ENCODE data around the gene USP14. TPM values are rescaled to one million over a fixed set of nuclear protein-coding genes. Genes with fewer than 3 reads are reported as not detected.
"Not testable (repeated sequence)": the region's sequence is repeated elsewhere in the genome, so short reads cannot be mapped to it uniquely, and the experiment has no call there.

The USP14 gene
- total RNA-seq, 1 donor from 2014 or later = 47.8 TPM

GRCh38 chr18:135045-135444, 23.3 kb upstream of the USP14 start:
- Histone ChIP-seq H3K4me3 (no peak overlapping the region), H3K27ac (no peak overlapping the region), H3K27me3 (no peaks in the 10 kb centered on the region), H3K36me3 (no peaks in the 10 kb centered on the region), H3K9me3 (no peaks in the 10 kb centered on the region), H3K4me1 (no peaks in the 10 kb centered on the region)
- ATAC-seq (no peak), DNase-seq (no peak)
- intact Hi-C loops (cut with DNase I) = no loop called here
- TF ChIP-seq, protein P1, sequence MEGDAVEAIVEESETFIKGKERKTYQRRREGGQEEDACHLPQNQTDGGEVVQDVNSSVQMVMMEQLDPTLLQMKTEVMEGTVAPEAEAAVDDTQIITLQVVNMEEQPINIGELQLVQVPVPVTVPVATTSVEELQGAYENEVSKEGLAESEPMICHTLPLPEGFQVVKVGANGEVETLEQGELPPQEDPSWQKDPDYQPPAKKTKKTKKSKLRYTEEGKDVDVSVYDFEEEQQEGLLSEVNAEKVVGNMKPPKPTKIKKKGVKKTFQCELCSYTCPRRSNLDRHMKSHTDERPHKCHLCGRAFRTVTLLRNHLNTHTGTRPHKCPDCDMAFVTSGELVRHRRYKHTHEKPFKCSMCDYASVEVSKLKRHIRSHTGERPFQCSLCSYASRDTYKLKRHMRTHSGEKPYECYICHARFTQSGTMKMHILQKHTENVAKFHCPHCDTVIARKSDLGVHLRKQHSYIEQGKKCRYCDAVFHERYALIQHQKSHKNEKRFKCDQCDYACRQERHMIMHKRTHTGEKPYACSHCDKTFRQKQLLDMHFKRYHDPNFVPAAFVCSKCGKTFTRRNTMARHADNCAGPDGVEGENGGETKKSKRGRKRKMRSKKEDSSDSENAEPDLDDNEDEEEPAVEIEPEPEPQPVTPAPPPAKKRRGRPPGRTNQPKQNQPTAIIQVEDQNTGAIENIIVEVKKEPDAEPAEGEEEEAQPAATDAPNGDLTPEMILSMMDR (IDR thresholded peaks at IDR 0.05) = no peak

GRCh38 chr18:136433-136832, 21.9 kb upstream of the USP14 start:
- TF ChIP-seq, protein P1 (IDR thresholded peaks at IDR 0.05) = no peak
- intact Hi-C loops (cut with DNase I) = no loop called here
- Histone ChIP-seq H3K27ac (no peak overlapping the region), H3K27me3 (no peaks in the 10 kb centered on the region), H3K4me1 (no peaks in the 10 kb centered on the region), H3K4me3 (no peak overlapping the region), H3K9me3 (no peaks in the 10 kb centered on the region), H3K36me3 (no peaks in the 10 kb centered on the region)
- ATAC-seq (no peak), DNase-seq (no peak)

- no peaks in the 10 kb centered on the region for H3K9me3 ChIP-seq
- intact Hi-C loops (cut with DNase I) = no loop called here
- H3K27me3 ChIP-seq = no peaks in the 10 kb centered on the region
- no peaks in the 10 kb centered on the region for H3K36me3 ChIP-seq
- no peak overlapping the region for H3K4me3 ChIP-seq
- TF ChIP-seq, protein P1 (IDR thresholded peaks at IDR 0.05) = no peak
- DNase-seq = no peak
- no peak overlapping the region for H3K27ac ChIP-seq
- no peaks in the 10 kb centered on the region for H3K4me1 ChIP-seq
- ATAC-seq = no peak
Measured at GRCh38 chr18:137327-137726, 21.0 kb upstream of the USP14 start.

GRCh38 chr18:140670-141266, 17.6 kb upstream of the USP14 start:
- DNase-seq (no peak), ATAC-seq (no peak)
- Histone ChIP-seq H3K4me1 (no peaks in the 10 kb centered on the region), H3K9me3 (no peaks in the 10 kb centered on the region), H3K27ac (no peak overlapping the region), H3K27me3 (no peaks in the 10 kb centered on the region), H3K4me3 (no peak overlapping the region), H3K36me3 (no peaks in the 10 kb centered on the region)
- intact Hi-C loops (cut with DNase I) = no loop called here
- TF ChIP-seq, protein P1 (IDR thresholded peaks at IDR 0.05) = no peak

DNA sequence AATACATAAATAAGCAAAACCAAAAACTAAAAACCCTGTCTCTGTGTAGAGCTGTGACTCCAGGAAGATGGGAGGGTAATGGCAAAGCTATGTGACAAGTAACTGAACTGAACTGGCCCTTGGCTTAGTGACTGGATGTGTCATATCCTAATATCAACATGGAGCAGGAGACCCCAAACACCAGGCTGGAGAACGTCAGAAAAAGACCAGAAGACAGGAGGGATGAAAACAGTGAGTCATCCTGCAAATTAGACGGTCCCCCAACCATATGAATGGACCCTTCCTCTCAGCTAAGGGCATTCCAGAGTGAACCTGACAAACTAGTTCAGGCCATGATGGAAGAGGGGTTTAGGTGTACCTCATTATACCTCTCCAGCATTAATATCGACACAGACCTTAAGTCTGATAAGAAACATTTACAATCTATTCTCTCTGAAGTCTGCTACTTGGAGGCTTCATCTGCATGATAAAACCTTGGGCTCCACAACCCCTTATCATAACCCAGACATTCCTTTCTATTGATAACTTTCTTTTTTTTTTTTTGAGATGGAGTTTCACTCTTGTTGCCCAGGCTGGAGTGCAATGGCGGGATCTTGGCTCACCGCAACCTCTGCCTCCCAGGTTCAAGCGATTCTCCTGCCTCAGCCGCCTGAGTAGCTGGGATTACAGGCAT, 15.6 kb upstream of the USP14 start:
- H3K27me3 ChIP-seq; H3K27ac ChIP-seq; intact Hi-C loops (cut with DNase I); H3K9me3 ChIP-seq; DNase-seq; ATAC-seq; H3K4me1 ChIP-seq; H3K36me3 ChIP-seq; H3K4me3 ChIP-seq: not testable (repeated sequence)

DNA sequence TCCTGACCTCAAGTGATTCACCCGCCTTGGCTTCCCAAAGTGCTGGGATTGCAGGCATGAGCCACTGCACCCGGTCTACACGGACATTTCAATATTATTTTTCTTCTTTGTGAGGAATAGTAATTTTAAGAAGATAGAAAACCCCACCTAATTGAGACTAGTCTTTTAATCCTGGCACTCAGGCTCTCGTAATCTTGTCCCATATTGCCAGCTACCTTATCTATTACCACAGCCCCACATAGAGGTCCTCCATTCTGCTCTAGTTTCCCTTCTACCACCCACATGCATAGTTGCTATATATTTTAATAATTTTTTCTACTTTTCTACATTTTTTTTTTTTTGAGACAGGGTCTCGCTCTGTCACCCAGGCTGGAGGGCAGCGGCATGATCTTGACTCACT, 9.5 kb upstream of the USP14 start:
- Histone ChIP-seq H3K4me1 (no peaks in the 10 kb centered on the region), H3K27me3 (peaks cover 4% of the 10 kb centered on the region), H3K4me3 (no peak overlapping the region), H3K36me3 (no peaks in the 10 kb centered on the region), H3K9me3 (no peaks in the 10 kb centered on the region), H3K27ac (no peak overlapping the region)
- intact Hi-C loops (cut with DNase I) = no loop called here
- TF ChIP-seq, protein P1 (IDR thresholded peaks at IDR 0.05) = no peak
- ATAC-seq = no peak
- DNase-seq = no peak
